HEK293T (cell line): ENCODE results near the gene WWOX.

ENCODE experiments used
- LEF1 ChIP-seq: fragments of 450-650 bp; IDR thresholded peaks from 2 replicates; pipeline ENCODE4 v1.6.1; 2017; ENCODE audit warnings: mild to moderate bottlenecking, borderline replicate concordance
- NFRKB ChIP-seq: fragments of 450-650 bp; IDR thresholded peaks from 2 replicates; pipeline ENCODE4 v1.6.1; 2016; ENCODE audit warnings: mild to moderate bottlenecking, moderate library complexity
- PKNOX1 ChIP-seq: fragments of 450-650 bp; IDR thresholded peaks from 2 replicates; pipeline ENCODE4 v1.6.1; 2016
- SP1 ChIP-seq: fragments of 450-650 bp; IDR thresholded peaks from 2 replicates; pipeline ENCODE4 v1.6.1; 2017

- TF ChIP-seq PKNOX1 (no peak), LEF1 (no peak), NFRKB (no peak), SP1 (no peak)
These were observed 590.1 kb downstream of the WWOX start for GRCh38 chr16:78689536-78689935.
